NT2/D1 (cell line): ENCODE results near the gene CIC.
"Not testable (repeated sequence)": the region's sequence is repeated elsewhere in the genome, so short reads cannot be mapped to it uniquely, and the experiment has no call there.

Source experiments
- SUZ12 ChIP-seq: IDR thresholded peaks from 2 replicates; pipeline ENCODE4 v1.6.1; 2011; ENCODE audit not compliant: insufficient read length, insufficient read depth; ENCODE audit errors: extremely low read depth
- YY1 ChIP-seq: IDR thresholded peaks from 2 replicates; pipeline ENCODE4 v1.6.1; 2011; ENCODE audit not compliant: insufficient read length, insufficient read depth
- ZNF274 ChIP-seq: IDR thresholded peaks from 2 replicates; pipeline ENCODE4 v1.6.1; 2011; ENCODE audit warnings: mild to moderate bottlenecking, low read depth, low read length

DNA sequence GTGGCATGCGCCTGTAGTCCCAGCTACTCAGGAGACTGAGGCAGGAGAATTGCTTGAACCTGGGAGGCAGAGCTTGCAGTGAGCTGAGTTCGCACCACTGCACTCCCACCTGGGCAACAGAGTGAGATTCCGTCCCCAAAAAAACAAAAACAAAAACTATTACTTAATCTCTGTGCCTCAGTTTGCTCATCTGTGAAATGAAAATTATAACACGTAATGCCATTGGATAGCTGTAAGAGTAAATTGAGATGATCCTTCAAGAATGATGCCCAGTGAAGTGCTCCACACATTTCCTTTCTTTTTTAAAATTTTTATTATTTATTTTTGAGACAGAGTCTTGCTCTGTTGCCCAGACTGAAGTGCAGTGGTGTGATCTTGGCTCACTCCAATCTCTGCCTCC, 70.9 kb downstream of the CIC start:
- TF ChIP-seq YY1, ZNF274, SUZ12: not testable (repeated sequence)
